NCI-H1694 treated with DMSO at 0.1 percent for 48 hours (cell line): ENCODE data around the gene NUMB.
"Not testable (repeated sequence)": the region's sequence is repeated elsewhere in the genome, so short reads cannot be mapped to it uniquely, and the experiment has no call there.

Source experiments
- DNase-seq: peaks from one replicate; lab custom pipeline; 2025; lab: John Stamatoyannopoulos, UW

NUMB gene

DNA sequence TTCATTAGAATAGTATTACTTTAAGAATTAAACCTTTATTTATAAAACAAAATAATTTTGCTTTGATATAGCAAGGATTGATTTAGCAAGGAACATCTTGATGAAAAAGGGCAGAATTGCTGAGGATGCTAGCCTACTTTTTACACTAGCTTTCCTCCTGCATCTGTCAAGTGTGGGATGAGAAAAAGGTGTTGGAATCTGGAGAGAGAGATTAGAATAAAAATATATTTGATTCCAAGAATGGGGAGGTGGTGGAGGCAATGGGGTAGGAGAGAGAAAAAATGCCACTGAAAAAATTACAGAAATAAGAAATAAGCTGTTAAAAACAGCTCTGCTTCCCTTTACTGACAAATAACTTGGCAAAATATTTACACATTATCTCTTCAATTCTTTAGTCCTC lies 98.9 kb downstream of the NUMB start:
- DNase-seq, result no peak

DNA sequence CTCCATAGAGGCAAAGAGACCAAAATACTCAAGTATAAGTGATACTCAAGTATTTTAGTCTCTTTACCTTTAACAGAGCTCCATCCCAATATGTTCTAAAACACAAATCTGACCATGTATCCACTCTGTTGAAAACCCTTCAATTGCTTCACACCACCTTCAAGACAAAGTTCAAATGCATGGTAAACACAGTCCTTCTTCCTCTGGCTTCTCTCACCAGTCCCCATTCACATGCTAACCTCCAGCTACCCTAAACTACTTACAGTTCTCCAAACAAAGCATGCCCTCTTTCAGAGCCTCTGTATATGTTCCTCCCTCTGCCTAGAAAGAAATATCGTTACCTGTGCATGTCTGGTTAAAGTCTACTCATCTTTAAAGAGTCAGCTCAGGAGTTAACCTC lies 100.2 kb downstream of the NUMB start:
- DNase-seq, result no peak

GRCh38 chr14:73349091-73349490 lies 109.3 kb downstream of the NUMB start:
- not testable (repeated sequence) for DNase-seq

- DNase-seq, result peak; percentile 100
Measured at GRCh38 chr14:73344319-73344718, 114.0 kb downstream of the NUMB start.

GRCh38 chr14:73342670-73343069 lies 115.7 kb downstream of the NUMB start:
- DNase-seq, result peak; percentile 68

DNA sequence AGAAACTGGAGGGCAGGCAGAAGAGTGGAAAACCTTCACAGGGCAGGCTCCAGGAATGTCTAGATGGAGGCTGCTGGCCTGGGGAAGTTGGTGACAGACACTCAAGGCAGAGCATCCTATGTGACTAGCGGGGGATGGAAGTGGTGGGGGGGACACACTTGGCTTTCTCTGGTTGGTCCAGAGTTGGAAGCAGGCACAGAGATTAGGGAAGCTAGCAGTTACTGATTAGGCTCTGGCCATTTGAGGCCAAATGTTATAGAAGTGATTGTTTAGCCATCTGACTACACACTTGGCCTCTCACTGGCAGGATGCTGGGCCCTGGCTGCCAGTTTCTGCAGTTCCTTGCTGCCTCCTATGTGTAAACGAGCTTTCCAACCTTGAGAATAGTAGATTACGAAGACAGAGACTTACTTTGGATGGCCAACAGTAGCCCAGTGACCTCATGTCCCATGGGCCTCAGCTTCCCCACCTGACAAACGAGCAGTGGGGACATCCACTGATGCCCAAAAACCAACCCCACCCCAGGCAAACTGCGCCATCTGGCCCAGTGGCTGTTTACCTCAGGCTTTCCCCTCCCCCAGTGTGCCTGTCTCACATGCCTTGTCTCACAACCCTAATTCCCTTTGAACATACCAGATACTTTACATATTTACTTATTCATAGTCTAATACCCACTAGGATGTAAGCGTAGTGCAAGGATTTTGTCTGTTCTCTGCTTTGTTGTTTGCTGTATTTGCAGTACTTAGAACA lies 118.3 kb downstream of the NUMB start:
- DNase-seq, result peak; percentile 76

DNA sequence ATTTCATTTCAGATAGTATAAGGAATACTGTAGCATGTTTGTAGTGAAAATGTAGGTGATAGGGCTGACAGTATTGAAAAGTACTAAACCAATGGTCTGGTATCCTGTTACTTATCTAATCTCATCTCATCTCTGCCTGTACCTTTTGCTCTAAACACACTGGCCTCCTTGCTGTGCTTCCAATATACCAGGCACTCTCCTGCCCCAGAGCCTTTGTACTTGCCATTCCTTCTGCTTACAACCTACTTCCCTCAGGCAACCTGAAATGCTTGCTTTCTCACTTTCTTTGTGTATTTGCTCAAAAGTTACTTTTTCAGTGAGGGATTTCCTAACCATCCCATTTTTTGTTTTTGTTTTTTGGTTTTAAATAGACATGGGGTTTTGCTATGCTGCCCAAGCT lies 119.1 kb downstream of the NUMB start:
- no peak for DNase-seq

DNA sequence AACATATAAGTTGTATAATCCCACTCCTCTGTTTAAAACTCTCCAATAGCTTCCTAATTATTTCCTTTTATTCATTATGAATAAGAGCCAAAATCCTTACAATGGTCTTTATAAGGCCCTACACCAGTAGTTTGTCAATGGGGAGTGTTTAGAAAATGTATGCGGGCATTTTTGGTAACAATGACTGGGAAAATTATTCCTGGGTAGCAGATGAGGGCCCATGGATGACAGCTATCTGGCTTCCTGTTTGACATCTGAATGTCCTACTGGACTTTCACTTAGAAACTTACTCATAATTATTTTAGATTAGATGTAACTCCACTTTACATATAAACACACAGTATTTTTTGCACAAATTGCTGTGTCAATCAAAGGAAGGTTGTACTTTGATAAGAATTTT lies 119.8 kb downstream of the NUMB start:
- DNase-seq, result no peak

DNA sequence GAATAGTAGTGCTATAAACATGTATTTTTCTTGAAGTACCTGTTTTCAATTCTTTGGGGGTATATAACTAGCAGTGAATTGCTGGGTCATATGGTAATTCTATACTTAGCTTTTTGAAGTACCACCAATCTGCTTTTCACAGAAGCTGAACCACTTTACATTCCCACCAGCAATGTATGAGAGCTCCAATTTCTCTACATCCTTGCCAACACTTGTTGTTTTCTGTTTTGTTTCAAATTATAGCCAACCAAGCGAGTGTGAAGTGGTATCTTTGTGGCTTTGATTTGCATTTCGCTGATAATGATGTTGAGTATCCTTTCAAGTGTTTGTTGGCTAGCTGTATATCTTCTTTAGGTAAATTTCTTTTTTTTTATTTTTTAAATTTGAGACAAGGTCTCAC lies 125.3 kb downstream of the NUMB start:
- no peak for DNase-seq

DNA sequence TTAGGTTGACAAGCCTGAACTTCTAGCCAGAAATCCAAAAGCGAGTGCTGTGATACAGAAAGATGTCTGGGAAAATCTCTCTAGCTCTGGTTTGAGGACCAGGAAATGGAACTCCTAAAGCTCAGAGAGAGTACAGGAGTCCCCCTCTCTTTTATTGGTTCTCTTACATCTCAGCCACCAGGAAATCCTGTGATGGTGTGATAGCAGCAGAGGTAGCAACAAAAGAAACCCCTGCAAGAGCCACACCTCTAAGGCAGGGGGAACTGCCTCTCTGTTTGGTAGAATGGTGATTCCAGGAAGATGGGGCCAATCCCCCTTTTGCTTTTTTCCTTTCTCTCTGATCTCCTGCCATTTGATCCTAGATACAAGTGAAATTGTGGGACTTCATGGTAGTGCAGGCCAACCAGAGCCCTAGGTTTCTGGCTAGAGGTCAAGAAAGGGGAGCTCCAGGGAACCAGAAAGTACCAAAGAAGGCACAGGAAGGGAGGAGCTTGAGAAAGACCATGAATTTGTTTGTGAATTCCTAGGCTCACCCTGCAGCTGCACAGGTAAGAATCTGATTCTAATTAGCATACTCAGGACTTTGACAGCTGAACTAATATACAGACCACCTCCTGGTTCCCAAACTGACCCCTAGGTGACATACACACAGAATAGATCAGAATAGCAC lies 132.6 kb downstream of the NUMB start:
- DNase-seq, result no peak

- no peak for DNase-seq
Measured at GRCh38 chr14:73325063-73325462, 133.3 kb downstream of the NUMB start.

DNA sequence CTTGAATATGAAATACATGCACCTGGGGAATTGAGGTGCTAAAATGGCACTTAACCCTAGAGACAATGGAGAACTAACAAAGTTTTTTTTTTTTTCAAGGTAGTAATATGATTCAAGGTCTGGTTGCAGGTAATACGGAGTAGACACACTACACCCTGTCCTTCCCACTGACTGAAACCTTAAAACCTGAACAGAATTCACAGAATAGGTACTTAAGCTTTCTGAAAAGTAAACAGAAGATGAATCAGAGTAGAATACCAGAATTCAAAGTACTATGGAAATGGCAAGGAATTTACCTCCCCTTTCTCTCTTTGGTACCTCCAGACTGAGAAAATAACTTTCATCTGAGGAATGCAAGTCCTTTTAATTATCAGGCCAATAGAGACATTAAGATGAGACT lies 133.8 kb downstream of the NUMB start:
- DNase-seq, result no peak

GRCh38 chr14:73323896-73324399 lies 134.4 kb downstream of the NUMB start:
- no peak for DNase-seq

GRCh38 chr14:73313151-73313550 lies 145.2 kb downstream of the NUMB start:
- DNase-seq, result no peak

DNA sequence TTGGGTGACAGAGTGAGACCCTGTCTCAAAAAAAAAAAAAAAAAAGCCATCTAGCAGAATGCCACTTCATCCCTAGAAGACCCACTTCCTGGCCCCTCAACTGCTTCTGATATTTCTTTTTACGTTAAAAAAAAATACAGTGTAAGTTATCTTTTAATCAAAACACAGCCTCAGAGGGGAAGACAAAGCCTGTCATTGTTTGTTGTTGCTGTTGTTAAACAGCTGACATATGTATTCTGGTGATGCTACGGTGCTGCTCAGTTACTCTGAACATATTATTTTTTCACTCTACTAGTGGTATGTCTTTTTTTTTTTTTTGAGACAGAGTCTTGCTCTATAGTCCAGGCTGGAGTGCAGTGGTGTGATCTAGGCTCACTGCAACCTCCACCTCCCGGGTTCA lies 145.7 kb downstream of the NUMB start:
- no peak for DNase-seq

GRCh38 chr14:73311708-73312030 lies 146.7 kb downstream of the NUMB start:
- no peak for DNase-seq

- DNase-seq, result not testable (repeated sequence)
Measured at GRCh38 chr14:73309207-73309606, 149.1 kb downstream of the NUMB start.

GRCh38 chr14:73307261-73307660 lies 151.1 kb downstream of the NUMB start:
- no peak for DNase-seq

DNA sequence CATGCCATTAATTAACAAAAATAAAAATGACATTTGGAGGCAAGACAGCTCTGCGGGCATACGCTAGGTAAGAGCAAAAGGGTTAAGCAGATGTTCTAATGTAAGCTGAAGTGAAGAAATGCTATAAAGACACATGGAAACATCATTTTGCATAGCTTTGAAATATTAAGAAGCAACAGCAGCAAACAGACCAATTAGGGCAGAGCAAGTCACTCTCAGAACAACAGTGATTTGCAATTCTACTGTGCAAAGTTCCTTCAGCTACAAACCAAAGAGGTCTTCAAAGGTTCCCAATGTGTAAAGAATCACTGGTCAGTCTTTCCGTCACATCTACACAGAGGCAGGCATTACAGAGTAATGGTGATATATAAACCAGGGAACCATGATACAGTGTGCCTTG lies 152.8 kb downstream of the NUMB start:
- DNase-seq, result no peak

- DNase-seq, result peak; percentile 87
Measured at GRCh38 chr14:73295198-73295796, 163.0 kb downstream of the NUMB start.

GRCh38 chr14:73293782-73294781 lies 164.3 kb downstream of the NUMB start:
- DNase-seq, result no peak

- DNase-seq, result no peak
Measured at GRCh38 chr14:73290279-73290678, 168.1 kb downstream of the NUMB start.
